ENCODE measurements around the gene HOXA5.

DNA sequence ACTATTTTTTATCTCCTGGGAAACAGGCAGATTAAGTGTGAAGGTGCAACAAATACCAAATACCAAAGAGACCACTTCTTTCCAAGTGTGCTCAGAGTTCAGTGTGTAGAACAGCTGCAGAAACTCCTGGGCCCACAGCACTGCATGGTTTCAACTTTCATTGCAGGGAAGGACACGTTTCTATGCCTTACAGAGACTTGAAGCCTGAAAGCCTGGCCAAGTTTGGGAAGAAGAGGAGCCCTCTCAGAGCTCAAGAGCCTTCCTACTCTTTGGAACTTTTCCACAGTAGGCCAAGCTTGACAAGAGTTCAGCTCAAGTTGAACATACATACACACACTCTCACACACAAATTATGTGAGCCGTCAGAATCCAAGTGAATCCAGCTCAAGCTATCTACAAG, 15.4 kb downstream of the HOXA5 start:
- TF ChIP-seq, protein P1, sequence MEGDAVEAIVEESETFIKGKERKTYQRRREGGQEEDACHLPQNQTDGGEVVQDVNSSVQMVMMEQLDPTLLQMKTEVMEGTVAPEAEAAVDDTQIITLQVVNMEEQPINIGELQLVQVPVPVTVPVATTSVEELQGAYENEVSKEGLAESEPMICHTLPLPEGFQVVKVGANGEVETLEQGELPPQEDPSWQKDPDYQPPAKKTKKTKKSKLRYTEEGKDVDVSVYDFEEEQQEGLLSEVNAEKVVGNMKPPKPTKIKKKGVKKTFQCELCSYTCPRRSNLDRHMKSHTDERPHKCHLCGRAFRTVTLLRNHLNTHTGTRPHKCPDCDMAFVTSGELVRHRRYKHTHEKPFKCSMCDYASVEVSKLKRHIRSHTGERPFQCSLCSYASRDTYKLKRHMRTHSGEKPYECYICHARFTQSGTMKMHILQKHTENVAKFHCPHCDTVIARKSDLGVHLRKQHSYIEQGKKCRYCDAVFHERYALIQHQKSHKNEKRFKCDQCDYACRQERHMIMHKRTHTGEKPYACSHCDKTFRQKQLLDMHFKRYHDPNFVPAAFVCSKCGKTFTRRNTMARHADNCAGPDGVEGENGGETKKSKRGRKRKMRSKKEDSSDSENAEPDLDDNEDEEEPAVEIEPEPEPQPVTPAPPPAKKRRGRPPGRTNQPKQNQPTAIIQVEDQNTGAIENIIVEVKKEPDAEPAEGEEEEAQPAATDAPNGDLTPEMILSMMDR (IDR thresholded peaks at IDR 0.05; ENCODE audit: insufficient read depth, low read length), result no peak
- TF ChIP-seq POLR2AphosphoS5 (IDR thresholded peaks at IDR 0.05; ENCODE audit: low read depth) (no peak), GABPA (IDR thresholded peaks at IDR 0.05; ENCODE audit: low read depth) (no peak)

All from HL-60 (cell line).